OCI-LY1 (cell line): ENCODE measurements around the gene NPR1.

ENCODE experiments used
- CTCF ChIP-seq: fragments of 200-600 bp; sonication (generic), shearing (Covaris generic); IDR thresholded peaks from 2 replicates; pipeline ENCODE4 v1.5.1; 2017; ENCODE audit warnings: mild to moderate bottlenecking, antibody characterized with exemption, low read length, moderate library complexity, mixed read lengths
- EZH2 ChIP-seq: fragments of 200-600 bp; sonication (generic), shearing (Covaris generic); IDR thresholded peaks from 2 replicates; pipeline ENCODE4 v1.8.0; 2017; ENCODE audit warnings: borderline replicate concordance, mixed run types, mild to moderate bottlenecking, antibody characterized with exemption, low read length, moderate library complexity, mixed read lengths

GRCh38 chr1:153678519-153679336 is at the start of gene NPR1:
- no peak for TF ChIP-seq CTCF
- TF ChIP-seq EZH2 = no peak
